Putamen (tissue), 1 donor: ENCODE results near the gene TLE1.
"Not testable (repeated sequence)": the region's sequence is repeated elsewhere in the genome, so short reads cannot be mapped to it uniquely, and the experiment has no call there.

Experiments
- DNase-seq: peaks from one replicate; pipeline ENCODE4 v3.0.0-alpha.2; 2016; ENCODE audit warnings: low spot score

The TLE1 gene

GRCh38 chr9:81689343-81690175 lies at the start of gene TLE1:
TLE1 (minus strand) TSS chr9:81689547; CDS start chr9:81688240, 1,307 bp downstream.
- peak; percentile 99 for DNase-seq

- DNase-seq = peak; percentile 33
Measured at GRCh38 chr9:81737871-81738507, 48.6 kb upstream of the TLE1 start.

DNA sequence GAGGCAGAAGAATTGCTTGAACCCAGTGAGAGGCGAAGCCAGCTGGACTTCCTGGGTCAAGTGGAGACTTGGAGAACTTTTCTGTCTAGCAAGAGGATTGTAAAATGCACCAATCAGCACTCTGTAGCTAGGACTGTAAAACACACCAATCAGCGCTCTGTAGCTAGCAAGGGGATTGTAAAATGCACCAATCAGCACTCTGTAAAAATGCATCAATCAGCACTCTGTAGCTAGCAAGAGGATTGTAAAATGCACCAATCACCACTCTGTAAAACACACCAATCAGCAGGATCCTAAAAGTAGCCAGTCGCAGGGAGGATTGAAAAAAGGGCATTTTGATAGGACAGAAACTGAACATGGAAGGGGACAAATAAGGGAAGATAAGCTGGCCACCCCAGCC lies 41.2 kb upstream of the TLE1 start:
- not testable (repeated sequence) for DNase-seq

DNA sequence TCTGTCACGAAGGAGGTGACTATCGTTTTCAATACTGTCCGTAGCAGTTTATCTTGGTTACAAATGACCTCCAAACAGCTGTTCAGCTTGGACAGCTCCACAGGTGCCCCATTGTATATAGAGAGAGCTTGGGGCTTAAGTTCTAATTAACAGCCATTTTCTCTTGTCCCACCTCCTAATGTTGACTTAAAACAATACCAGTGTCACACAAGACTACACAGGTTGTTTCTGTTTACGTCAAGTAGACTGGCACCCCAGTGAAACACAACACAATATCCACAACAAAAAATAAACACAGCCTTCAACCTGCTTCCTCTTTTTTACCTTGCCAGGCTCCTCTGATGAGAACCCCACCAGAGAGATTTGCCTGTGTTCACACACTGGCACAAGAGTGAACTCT lies 39.8 kb upstream of the TLE1 start:
- no peak for DNase-seq

GRCh38 chr9:81724242-81724889 lies 35.0 kb upstream of the TLE1 start:
- DNase-seq = no peak

DNA sequence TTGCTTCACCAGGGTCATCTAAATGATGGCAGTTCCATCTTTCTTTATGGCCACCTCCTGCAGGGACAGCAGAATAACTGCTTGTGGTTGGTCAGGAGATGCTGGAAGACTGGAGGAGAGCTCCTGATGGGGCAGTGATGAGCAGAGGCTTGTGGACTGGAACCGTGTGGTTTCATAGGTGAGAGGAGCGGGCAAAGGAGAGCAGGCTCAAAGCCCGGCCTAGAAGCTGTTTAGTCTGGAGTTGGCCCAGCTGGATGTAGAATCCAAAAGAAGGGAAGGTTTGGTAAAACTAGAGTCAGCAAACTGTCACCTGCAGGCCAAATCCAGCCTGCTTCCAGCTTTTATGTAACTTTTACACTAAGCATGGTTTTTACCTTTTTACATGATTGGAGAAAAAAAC lies 32.9 kb upstream of the TLE1 start:
- no peak for DNase-seq

- DNase-seq = no peak
Measured at GRCh38 chr9:81720450-81721086, 31.2 kb upstream of the TLE1 start.

DNA sequence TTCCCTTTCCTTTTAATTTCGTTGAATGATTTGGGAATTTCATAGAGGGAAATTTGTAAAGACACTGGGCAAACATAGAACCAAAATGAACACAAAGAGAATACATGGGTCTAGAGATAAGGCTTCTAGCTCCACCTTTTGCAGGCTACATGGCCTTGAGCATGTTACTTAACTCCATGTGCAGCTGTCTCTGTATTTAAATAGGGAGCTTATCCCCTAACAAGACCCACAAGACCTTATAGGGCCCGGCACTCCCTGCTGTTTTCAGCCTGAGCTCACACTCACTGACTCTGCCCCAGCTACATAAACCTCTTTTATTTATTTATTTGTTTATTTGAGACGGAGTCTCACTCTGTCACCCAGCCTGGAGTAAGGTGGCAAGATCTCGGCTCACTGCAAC lies 30.6 kb upstream of the TLE1 start:
- DNase-seq = no peak

DNA sequence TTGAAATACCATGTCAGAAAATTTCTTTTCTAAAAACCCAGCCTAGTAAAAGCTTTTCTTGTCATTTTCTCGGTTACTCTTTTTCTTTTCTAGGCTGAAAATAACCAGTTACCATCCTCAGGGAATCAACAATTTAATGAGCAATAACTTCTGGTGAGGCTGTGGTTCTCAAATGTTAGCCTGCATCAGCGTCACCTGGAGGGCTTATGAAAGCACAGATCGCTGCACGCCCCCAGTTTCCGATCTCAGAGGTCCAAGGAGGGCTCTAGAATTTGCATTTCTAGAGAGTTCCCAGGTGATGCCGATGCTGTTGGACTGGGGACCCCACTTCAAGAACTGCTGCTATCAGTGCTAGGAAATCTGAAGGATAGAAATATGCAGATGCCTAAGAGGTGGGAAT lies 28.9 kb upstream of the TLE1 start:
- DNase-seq = no peak

GRCh38 chr9:81717747-81718077 lies 28.4 kb upstream of the TLE1 start:
- DNase-seq = no peak

GRCh38 chr9:81717061-81717746 lies 27.9 kb upstream of the TLE1 start:
- DNase-seq = peak; percentile 35

DNA sequence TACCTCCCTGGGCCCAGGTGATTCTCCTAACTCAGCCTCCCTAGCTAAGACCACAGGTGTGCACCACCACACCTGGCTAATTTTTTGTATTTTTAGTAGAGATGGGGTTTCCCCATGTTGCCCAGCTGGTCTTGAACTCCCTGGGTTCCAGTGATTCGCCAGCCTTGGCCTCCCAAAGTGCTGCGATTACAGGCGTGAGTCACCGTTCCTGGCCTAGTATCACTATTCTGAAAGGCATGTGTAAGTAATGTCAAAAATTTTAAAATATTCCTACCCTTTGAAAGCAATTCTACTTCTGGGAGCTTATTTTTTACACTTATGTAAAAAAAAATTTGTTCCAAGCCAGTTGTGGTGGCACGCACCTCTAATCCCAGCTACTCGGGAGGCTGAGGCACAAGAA lies 27.1 kb upstream of the TLE1 start:
- DNase-seq = no peak

DNA sequence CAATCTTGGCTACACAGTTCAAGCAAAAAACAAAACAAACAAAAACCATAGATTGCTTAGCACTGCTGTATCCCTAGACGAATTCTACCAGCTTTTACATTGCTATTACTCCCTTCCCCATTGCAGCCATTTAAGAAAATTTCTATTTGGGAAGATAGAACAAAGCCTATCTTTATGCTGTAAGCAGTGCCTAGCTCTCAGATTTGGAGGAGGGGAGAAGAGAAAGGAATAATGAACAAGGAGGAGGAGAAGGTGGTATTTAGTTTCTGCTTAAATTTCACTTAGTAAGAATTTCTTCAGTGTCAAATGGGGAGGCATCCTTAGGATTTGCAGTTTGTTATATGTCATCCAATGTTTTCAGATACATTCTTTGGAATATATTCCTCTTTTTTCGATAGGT lies 16.2 kb upstream of the TLE1 start:
- DNase-seq = no peak

- no peak for DNase-seq
Measured at GRCh38 chr9:81694541-81694940, 5.2 kb upstream of the TLE1 start.

DNA sequence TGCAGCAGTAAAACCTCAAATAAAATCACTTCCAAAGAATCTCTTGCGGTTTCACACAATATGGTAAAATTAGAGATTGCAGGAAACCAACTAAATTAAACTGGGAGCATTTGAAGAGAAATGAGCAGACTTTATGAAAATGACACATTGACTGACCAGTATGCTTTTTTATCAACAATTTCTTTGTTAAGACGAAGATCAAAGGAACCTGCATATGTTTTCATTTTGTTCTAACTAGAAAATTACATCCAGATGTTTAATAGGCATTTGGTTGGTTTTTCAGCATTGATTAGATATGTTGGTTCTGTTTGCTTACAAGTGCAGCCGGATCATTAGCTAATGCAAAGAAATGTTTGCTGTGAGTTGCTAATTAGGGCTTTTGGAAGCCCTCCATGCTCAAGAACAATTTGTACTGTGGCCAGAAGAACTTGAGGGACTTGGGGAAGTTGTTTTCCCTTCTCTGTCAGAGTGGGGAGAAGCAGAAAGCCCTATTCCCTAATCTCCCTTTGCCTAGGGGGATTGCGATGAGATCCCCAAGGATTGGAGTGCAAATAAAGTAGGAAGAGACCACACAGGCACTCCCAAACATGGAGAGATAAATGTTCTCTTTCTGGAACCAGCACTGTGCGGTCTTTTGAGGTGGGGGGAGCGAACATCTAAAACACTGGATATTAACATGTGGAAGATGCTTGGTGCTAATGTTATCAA lies 4.5 kb upstream of the TLE1 start:
- no peak for DNase-seq

DNA sequence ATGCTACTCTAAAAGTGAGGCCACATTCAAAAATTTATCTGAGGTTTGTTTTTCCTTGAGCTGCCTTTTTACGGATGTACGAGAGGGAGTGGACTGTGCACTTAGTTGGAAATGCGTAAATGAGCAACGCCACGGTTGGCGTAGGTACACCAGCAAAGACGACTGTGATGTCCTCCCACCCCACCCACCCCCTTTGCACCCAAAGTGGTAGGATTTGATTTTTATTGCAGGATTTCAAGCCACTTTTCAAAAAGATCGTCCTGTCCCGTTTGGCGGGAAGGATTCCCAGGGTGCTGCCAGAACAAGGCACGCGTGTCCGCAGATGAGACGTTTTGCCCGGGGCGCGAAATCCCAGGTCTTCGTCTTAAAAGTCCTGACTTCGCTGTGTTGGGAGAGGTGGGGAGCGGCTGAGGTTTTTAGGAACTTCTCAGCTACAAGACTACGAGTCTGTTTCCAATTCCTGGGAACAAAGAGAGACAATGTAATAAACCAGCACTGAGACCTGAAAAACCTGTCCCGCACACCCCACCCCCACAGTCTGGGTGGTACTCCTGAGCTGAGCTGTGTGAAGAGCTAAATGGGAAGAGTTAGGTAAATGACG lies 1.0 kb upstream of the TLE1 start:
- DNase-seq = no peak

DNA sequence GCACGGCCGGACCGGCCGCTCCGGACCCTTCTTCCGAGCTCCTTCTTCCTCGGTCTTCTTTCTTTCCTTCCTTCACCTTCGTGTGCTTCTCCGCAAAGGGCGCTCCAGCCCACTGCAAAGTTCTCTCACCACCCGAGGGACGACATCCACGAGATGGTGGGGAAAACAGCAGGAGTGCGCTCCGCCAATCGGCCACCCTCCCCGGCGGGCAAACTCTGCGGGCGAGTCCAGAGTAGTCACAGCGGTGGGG lies 329 bp downstream of the TLE1 start:
- DNase-seq = not testable (repeated sequence)

DNA sequence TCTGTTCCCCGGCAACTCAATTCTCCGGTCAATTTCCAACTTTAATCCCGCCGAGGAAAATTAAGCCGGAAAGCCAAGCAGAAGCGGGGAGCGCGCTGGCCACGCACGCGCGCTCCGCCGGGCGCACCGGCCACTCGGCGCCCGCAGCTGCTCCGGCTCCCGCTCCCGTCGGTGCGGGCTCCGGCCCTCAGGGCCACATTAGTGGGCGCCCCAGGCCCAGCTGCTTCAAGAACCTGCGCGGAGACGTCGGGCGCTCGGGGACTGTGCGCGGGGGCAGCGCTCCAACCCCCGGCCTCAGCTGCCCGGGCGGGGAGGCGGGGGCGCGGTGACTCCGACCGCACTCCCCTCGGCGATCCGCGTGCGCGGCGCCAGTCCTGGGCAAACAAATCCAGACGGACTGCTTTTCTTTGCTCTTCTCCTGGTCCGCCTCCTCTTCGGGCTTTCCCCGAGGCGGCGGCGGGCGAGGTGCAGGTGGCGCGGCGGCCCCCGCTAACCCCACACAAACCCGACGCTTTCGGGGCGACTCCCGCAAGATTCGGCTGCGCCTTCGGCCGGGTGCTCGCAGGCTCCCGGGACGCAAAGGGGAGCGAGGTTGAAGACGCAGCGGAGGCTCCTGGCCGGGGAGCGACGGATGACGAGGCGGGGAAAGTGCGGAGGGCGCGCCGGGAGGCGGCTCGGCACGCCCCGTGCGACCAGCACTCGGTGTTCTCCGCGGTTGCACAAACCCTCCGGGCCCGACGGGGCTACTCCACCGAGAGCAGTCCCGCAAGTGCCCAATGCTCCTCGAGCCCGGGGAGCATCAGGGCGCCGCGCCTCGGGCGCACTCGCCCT lies 870 bp downstream of the TLE1 start:
- DNase-seq = not testable (repeated sequence)

- DNase-seq = no peak
Measured at GRCh38 chr9:81687521-81688261, 1.7 kb downstream of the TLE1 start.
